ENCODE results near the gene LHFPL3.

DNA sequence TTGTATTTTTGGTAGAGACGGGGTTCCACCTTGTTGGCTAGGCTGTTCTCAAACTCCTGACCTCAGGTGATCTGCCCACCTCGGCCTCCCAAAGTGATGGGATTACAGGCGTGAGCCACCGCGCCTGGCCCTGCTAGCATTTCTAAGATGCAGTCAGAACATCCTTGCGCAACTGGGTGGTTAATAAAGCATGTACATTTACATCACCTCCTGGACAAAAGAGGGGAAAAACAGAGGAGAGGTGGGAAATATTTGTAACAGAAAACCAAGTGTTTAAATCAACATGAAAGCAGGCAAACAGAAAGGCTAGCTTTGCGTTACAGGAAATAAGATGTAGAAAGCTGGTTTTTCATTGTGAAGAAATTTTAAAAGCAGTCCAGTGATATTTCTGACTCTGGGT is 464.7 kb downstream of the LHFPL3 start:
- TF ChIP-seq, protein P1, sequence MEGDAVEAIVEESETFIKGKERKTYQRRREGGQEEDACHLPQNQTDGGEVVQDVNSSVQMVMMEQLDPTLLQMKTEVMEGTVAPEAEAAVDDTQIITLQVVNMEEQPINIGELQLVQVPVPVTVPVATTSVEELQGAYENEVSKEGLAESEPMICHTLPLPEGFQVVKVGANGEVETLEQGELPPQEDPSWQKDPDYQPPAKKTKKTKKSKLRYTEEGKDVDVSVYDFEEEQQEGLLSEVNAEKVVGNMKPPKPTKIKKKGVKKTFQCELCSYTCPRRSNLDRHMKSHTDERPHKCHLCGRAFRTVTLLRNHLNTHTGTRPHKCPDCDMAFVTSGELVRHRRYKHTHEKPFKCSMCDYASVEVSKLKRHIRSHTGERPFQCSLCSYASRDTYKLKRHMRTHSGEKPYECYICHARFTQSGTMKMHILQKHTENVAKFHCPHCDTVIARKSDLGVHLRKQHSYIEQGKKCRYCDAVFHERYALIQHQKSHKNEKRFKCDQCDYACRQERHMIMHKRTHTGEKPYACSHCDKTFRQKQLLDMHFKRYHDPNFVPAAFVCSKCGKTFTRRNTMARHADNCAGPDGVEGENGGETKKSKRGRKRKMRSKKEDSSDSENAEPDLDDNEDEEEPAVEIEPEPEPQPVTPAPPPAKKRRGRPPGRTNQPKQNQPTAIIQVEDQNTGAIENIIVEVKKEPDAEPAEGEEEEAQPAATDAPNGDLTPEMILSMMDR (conservative IDR thresholded peaks at IDR 0.05), result no peak
- no peak for TF ChIP-seq ZFX (IDR thresholded peaks at IDR 0.05)

Measured in C4-2B (cell line).